GM21529 (cell line): ENCODE results near the gene MIDN.

ENCODE experiments used
- ATAC-seq: cut with Tn5 transposase; IDR thresholded peaks from one replicate; pipeline ENCODE4 v1.9.1; 2021; ENCODE audit not compliant: unreplicated experiment

Gene MIDN

GRCh38 chr19:1220976-1221903, 27.1 kb upstream of the MIDN start:
- ATAC-seq, result no peak

DNA sequence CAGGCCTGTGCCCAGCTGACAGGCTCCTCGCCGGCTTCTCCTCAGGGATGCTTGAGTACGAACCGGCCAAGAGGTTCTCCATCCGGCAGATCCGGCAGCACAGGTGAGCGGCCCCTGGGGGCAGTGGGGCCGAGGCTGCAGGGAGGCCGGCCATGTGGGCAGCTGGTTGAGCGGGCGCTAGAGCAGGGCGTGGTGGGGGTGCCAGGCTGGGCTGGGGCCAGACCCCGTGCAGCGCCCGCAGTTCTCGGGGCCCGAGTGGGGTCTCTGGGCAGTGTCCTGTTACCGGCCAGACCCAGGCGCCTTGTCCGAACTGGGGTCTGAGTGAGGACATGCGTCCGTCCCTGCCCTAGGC, 26.5 kb upstream of the MIDN start:
- ATAC-seq, result no peak

DNA sequence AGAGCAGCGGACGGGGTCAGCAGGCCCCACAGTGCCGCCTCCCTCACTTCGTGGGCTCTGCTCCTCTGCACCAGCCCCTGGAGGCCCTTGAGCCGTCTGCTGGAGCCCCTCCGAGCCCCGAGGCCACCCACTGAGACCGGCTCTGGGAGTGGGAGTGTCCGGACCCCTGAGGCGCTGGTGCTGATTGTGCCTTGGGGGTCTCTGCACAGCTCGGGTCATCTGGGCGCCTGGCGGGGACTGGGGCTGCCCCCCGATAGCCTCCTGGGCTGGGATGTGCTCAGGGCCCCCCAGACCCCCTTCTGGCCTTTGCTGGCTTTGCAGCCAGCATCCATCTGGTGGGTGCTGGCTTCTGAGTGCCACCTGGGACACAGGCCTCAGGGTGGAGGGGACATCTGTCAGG, 26.0 kb upstream of the MIDN start:
- ATAC-seq, result no peak

DNA sequence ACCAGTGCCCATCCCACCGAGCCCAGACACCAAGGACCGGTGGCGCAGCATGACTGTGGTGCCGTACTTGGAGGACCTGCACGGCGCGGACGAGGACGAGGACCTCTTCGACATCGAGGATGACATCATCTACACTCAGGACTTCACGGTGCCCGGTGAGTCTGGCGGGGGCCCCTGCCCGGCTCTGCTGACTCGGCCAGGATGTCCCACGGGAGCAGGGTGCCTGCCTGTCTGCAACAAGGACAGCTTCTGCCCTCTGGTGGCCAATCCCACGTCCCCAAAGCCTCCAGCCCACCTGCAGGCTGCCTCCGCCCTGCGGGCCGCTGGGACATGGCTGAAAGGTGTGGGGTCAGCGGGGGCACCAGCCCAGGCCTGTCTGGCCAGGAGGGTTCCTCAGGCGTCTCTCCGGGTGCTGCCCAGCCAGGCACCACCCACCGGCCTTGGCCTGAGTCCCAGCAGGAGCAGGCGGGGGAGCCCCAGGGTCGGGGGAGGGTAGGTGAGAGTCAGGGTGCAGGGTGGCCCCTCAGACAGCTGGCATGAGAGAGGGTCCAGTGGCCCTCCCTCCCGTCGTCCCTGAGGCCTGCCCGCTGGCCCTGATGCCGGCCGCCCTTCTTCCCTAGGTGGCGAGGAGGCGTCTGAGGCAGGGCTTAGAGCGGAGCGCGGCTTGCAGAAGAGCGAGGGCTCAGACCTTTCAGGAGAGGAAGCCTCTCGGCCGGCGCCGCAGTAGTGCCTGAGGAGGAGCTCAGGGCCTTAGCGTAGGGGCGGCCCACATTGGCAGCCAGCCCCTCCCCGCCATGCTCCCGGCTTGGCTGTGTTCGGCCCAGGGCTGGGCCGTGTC, 25.1 kb upstream of the MIDN start:
- no peak for ATAC-seq

DNA sequence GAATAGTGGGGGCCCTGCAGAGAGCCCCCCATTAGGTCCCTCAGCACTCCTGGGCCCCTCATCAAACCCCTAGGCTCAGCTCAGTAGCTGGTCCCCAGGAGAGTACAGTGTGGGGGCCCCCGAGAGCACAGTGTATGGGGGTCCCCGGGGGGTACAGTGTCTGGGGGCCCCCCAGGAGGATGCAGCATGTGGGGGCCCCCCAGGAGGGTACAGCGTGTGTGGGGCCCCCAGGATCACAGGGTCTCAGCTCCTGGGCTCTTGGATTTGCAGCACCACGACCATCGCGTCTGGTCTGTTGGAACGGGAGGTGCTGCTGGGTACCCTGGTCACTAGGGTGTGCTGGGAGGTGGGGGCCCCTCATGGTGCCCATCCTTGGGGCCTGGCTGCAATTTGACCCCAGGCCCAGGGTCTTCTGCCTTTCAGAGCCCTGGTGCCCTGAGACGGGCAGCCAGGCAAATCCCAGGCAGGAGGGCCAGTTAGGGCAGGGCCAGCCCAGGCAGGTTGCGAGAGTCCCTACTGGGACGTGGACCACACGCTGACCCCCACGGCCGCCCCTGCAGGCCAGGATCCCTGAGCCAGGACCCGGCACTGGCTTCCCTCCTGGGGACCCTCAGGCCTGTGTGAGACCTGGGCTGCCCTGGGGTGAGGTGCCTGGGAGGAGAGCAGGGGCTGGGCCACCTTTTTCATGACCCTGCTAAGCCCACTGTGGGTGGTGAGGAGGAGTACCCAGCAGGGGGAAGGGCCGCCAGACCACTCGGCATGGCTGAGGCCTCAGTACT, 24.1 kb upstream of the MIDN start:
- ATAC-seq, result no peak

- no peak for ATAC-seq
These were observed 23.5 kb upstream of the MIDN start for GRCh38 chr19:1224847-1225246.

GRCh38 chr19:1225440-1226226, 22.8 kb upstream of the MIDN start:
- ATAC-seq, result no peak

GRCh38 chr19:1226227-1226518, 22.2 kb upstream of the MIDN start:
- no peak for ATAC-seq

GRCh38 chr19:1226522-1227303, 21.7 kb upstream of the MIDN start:
- ATAC-seq, result no peak

GRCh38 chr19:1227304-1228054, 20.9 kb upstream of the MIDN start:
- no peak for ATAC-seq

GRCh38 chr19:1228161-1228957, 20.0 kb upstream of the MIDN start:
- no peak for ATAC-seq

GRCh38 chr19:1229056-1229923, 19.1 kb upstream of the MIDN start:
- no peak for ATAC-seq

- ATAC-seq, result no peak
These were observed 18.2 kb upstream of the MIDN start for GRCh38 chr19:1229924-1230782.

- no peak for ATAC-seq
These were observed 17.4 kb upstream of the MIDN start for GRCh38 chr19:1230783-1231489.

DNA sequence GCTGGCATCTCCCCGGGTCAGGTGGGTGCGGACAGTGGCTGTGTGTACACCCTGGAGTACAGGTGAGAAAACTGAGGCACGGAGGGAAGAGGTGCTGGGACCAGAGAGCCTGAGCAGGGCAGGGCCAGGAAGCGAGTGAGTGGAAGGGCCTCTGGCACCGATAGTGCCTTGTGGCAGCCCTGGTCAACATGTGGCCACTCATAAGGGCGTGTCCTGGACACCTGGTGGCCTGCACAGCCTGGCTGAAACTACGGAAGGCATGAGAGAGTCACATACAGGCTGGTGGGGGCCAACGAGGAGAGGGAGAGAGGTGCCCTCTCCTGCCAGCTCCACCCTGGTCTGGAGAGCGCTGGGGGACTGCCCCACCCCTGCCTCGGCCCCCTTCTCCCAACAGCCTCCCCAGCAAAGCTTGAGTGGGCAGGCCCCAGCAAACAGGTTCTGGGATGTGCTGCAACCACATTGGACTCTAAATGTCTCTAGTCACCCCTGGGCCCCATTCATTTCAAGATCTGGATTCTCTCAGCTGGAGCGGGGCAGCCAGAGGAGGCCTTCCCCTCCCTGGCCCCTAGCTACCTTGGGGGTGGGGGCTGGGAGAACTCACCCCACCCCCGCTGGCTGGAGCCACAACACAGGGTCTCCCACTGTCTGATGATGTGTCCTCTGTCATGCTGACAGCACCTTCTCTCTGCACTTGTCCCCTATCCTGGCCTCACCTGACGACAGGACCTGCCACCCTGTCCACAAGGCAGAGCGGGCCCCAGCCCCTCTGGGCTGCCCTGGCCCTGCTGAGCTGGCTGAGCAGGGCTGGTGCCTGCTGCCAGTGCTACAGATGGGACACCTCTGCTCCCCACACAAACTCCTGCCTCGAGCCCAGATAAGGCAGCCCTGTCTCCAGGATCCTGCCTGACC, 16.4 kb upstream of the MIDN start:
- ATAC-seq, result no peak
